Heart right ventricle (tissue), 16 donors: Measurements from ENCODE around the gene KRT83. TPM values are rescaled to one million over a fixed set of nuclear protein-coding genes. Genes with fewer than 3 reads are reported as not detected.

ENCODE experiments used
- ATAC-seq, 8 donors: fragments of 200-7000 bp; cut with Tn5 transposase; one replicate each; pipeline ENCODE4 v1.9.1; 2020; ENCODE audit warnings: mild to moderate bottlenecking in 8 of 8, moderate library complexity in 8 of 8, moderate number of reproducible peaks in 1 of 8
- DNase-seq, 2 donors: peaks; one replicate each; pipeline ENCODE4 v3.0.0-alpha.2; 2020
- H3K27ac ChIP-seq, 10 donors: fragments of 200-600 bp; sonication (generic) in 2 of 10; one replicate each; pipeline versions ENCODE4 v1.5.0 to v1.8.0; 2020 to 2022; ENCODE audit warnings: mild to moderate bottlenecking in 3 of 10
- H3K27me3 ChIP-seq, 7 donors: fragments of 200-600 bp; one replicate each; pipeline ENCODE4 v1.8.0; 2021 to 2022; ENCODE audit warnings: mild to moderate bottlenecking in 2 of 7
- H3K36me3 ChIP-seq, 9 donors: fragments of 200-600 bp; sonication (generic) in 1 of 9; one replicate each; pipeline versions ENCODE4 v1.5.0 to v1.8.0; 2020 to 2022; ENCODE audit warnings: mild to moderate bottlenecking in 2 of 9
- H3K4me1 ChIP-seq, 9 donors: fragments of 200-600 bp; sonication (generic) in 1 of 9; one replicate each; pipeline versions ENCODE4 v1.5.0 to v1.8.0; 2020 to 2022; ENCODE audit warnings: mild to moderate bottlenecking in 4 of 9
- H3K4me3 ChIP-seq, 10 donors: fragments of 200-600 bp; sonication (generic) in 2 of 10; one replicate each; pipeline versions ENCODE4 v1.5.0 to v1.8.0; 2020 to 2022; ENCODE audit warnings: mild to moderate bottlenecking in 7 of 10, moderate library complexity in 2 of 10
- H3K9me3 ChIP-seq, 11 donors: fragments of 200-600 bp in 10 of 11; sonication (generic) in 2 of 11; one replicate each; pipeline versions ENCODE4 v1.5.0 to v1.8.0; 2013 to 2022; ENCODE audit warnings: mild to moderate bottlenecking in 2 of 11, control low read depth in 1 of 11, moderate library complexity in 1 of 11
- CTCF ChIP-seq, 9 donors: fragments of 200-600 bp; sonication (generic) in 2 of 9; IDR thresholded peaks; one replicate each; pipeline versions ENCODE4 v1.5.0 to v1.8.0; 2021 to 2022; ENCODE audit warnings: antibody characterized with exemption in 9 of 9, mild to moderate bottlenecking in 5 of 9, moderate library complexity in 1 of 9
- WGBS, 2 donors: extraction: QIAGEN DNeasy Blood & Tissue Kit; methylation state at CpG; one replicate each; pipeline ENCODE4 v1.1.7; 2013; ENCODE audit warnings: inconsistent platforms in 1 of 2; 5-methylcytosine and 5-hydroxymethylcytosine counted together
- intact Hi-C, 10 donors: fragments of 100-400 bp; cut with DNase I; formaldehyde crosslinking; loops; one replicate each; pipeline versions ENCODE4 v1.11.1 to v1.14.2; 2022
- polyA plus RNA-seq, 2 donors: library from polyadenylated mRNA; stranded (reverse); fragments of 200-250 nt; gene quantifications; one replicate each; pipeline ENCODE4 v1.2.3, GENCODE V29; 2013
- total RNA-seq, 10 donors: library from RNA; stranded (reverse); fragmentation: NEBNext Ultra II Directional in 3 of 10; extraction: Animal tissue kit (Norgen Biotek cat#: 25700) in 3 of 10; gene quantifications; one replicate each; pipeline versions ENCODE4 v1.2.1 to v1.2.4, GENCODE V29; 2021 to 2023
- donor health status: Arrhythmogenic right ventricular cardiomyopathy.
- donor health status: ischemic (EF 13 %, LVEDD 7.1; RV severe dilation, severe dysfunction).
- donor health status: healthy with polysubstance abuse.
- donor health status: DM: no; HTN: yes; CAD: no.
- donor health status: DM: no; HTN: no; CAD: no.
- donor health status: ischemic (EF 25% LVEDD 6.9; RV normal size, moderate dysfunction).
- donor health status: ischemic (EF 25% LVEDD 5.7; RV mildly dilated, moderate dysfunction).
- donor health status: healthy.
- donor health status: DM: yes; HTN: yes; CAD: no.
- donor health status: Ischemic cardiomyopathy.
- donor health status: ischemic (EF 35%, LVEDD 5.7; RV mildly dilated, moderate dysfunction).
- donor health status: nonischemic (EF 11% LVEDD 7.7; RV severe dilation, severe dysfunction).
- donor health status: DM: yes; HTN: yes; CAD: no.
- donor health status: PGD.
- donor health status: ischemic (EF 29% LVEDD 5.4; RV normal size, mild dysfunction).
- donor health status: nonischemic (EF 23%, LVEDD 6.1; RV moderate dilation, normal function).

Gene KRT83
- total and polyA plus RNA-seq, 12 donors = not detected

- no peak for DNase-seq
- Histone ChIP-seq H3K4me3 (no peak overlapping the region), H3K36me3 (no peaks in the 10 kb centered on the region), H3K9me3 (peaks cover 0 to 28% (median 10%) of the 10 kb centered on the region in 11 donors), H3K27me3 (peaks cover 0 to 36% (median 15%) of the 10 kb centered on the region in 7 donors), H3K4me1 (no peaks in the 10 kb centered on the region), H3K27ac (no peak overlapping the region)
- no peak for TF ChIP-seq CTCF (IDR thresholded peaks at IDR 0.05)
- intact Hi-C loops = no loop called here
- ATAC-seq = no peak
- 82 to 85% methylated on average over 3 of the region's 3 CpGs for WGBS, 2 donors
These were observed 13.0 kb upstream of the KRT83 start for GRCh38 chr12:52334185-52334584.

- H3K36me3 ChIP-seq = no peaks in the 10 kb centered on the region
- peaks cover 0 to 28% (median 10%) of the 10 kb centered on the region in 11 donors for H3K9me3 ChIP-seq
- TF ChIP-seq CTCF (IDR thresholded peaks at IDR 0.05) = no peak
- intact Hi-C loops = no loop called here
- peaks cover 0 to 40% (median 20%) of the 10 kb centered on the region in 7 donors for H3K27me3 ChIP-seq
- ATAC-seq (no peak), DNase-seq (no peak)
- no peak overlapping the region for H3K27ac ChIP-seq
- 64 to 68% methylated on average over 3 of the region's 3 CpGs for WGBS, 2 donors
- no peak overlapping the region for H3K4me3 ChIP-seq
- no peaks in the 10 kb centered on the region for H3K4me1 ChIP-seq
These were observed 12.1 kb upstream of the KRT83 start for GRCh38 chr12:52333321-52333720.

GRCh38 chr12:52332381-52332780, 11.2 kb upstream of the KRT83 start:
- Histone ChIP-seq H3K9me3 (peaks cover 0 to 20% (median 10%) of the 10 kb centered on the region in 11 donors), H3K4me1 (no peaks in the 10 kb centered on the region), H3K36me3 (no peaks in the 10 kb centered on the region), H3K27me3 (peaks cover 0 to 40% (median 20%) of the 10 kb centered on the region in 7 donors), H3K27ac (no peak overlapping the region), H3K4me3 (no peak overlapping the region)
- no peak for ATAC-seq
- intact Hi-C loops = no loop called here
- no peak for TF ChIP-seq CTCF (IDR thresholded peaks at IDR 0.05)
- 89% methylated on average over 1 of the region's 1 CpG for WGBS, 2 donors
- no peak for DNase-seq

GRCh38 chr12:52331833-52332232, 10.6 kb upstream of the KRT83 start:
- no peak for TF ChIP-seq CTCF (IDR thresholded peaks at IDR 0.05)
- Histone ChIP-seq H3K36me3 (no peaks in the 10 kb centered on the region), H3K27me3 (peaks cover 0 to 40% (median 20%) of the 10 kb centered on the region in 7 donors), H3K27ac (no peak overlapping the region), H3K4me1 (no peaks in the 10 kb centered on the region), H3K9me3 (peaks cover 0 to 17% (median 10%) of the 10 kb centered on the region in 11 donors), H3K4me3 (no peak overlapping the region)
- DNase-seq (no peak), ATAC-seq (no peak)
- intact Hi-C loops = no loop called here
- WGBS, 2 donors = 77 to 81% methylated on average over 3 of the region's 3 CpGs
